ENCODE results near the gene BPIFB6.

Gene BPIFB6

DNA sequence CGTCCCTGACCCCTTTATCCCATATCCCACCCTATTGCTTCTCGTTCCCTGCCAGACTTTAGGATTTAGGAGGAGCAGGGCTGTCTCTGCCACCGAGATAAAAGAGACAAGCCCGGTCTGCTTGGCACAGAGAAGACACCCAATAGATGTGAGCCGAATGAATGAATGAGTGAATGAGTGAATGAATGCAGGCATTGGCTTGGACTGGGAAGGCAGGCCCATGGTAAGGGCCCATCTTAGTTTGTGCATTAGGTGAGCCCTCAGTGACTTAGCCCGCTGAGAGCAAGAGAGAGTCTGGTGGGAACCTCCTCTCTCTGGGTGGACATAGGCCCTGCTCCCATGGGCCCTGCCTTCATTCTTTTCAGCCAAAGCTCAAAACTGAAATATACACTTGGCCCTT lies 879 bp upstream of the BPIFB6 start:
- no peak overlapping the region for H3K4me3 Mint-ChIP-seq
- H3K36me3 Mint-ChIP-seq (ENCODE audit: low read depth): no peaks in the 10 kb centered on the region
- peaks cover 19% of the 10 kb centered on the region for H3K27me3 Mint-ChIP-seq (ENCODE audit: low read depth)
- no peaks in the 10 kb centered on the region for H3K4me1 Mint-ChIP-seq
- H3K9me3 Mint-ChIP-seq: peaks cover 5% of the 10 kb centered on the region
- TF ChIP-seq, protein P1, sequence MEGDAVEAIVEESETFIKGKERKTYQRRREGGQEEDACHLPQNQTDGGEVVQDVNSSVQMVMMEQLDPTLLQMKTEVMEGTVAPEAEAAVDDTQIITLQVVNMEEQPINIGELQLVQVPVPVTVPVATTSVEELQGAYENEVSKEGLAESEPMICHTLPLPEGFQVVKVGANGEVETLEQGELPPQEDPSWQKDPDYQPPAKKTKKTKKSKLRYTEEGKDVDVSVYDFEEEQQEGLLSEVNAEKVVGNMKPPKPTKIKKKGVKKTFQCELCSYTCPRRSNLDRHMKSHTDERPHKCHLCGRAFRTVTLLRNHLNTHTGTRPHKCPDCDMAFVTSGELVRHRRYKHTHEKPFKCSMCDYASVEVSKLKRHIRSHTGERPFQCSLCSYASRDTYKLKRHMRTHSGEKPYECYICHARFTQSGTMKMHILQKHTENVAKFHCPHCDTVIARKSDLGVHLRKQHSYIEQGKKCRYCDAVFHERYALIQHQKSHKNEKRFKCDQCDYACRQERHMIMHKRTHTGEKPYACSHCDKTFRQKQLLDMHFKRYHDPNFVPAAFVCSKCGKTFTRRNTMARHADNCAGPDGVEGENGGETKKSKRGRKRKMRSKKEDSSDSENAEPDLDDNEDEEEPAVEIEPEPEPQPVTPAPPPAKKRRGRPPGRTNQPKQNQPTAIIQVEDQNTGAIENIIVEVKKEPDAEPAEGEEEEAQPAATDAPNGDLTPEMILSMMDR (IDR thresholded peaks at IDR 0.05; ENCODE audit: unreplicated experiment in 3 of 3): no peak
- H3K27ac Mint-ChIP-seq: no peak overlapping the region

DNA sequence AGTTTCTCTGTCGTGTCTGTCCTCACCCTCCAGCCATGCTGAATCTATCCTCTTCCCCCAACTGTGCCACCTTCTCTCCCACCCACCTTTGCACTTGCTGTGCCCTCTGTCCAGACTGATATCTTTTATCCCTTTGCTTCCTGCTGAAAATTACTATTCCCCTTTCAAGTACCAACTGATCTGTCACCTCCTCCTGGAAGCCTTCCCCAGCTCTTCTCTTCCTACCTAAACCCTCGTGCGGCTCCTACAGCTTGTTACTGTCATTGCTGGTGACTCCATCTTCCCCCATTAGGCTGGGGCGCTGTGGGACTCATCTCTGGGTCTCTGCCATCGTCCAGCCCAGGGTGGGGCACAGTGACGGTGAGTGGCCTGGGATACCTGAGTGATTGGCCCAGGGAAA lies 1.1 kb downstream of the BPIFB6 start:
- H3K4me3 Mint-ChIP-seq: no peak overlapping the region
- H3K27ac Mint-ChIP-seq: no peak overlapping the region
- H3K9me3 Mint-ChIP-seq: peaks cover 5% of the 10 kb centered on the region
- no peaks in the 10 kb centered on the region for H3K36me3 Mint-ChIP-seq (ENCODE audit: low read depth)
- H3K27me3 Mint-ChIP-seq (ENCODE audit: low read depth): peaks cover 29% of the 10 kb centered on the region
- TF ChIP-seq, protein P1 (IDR thresholded peaks at IDR 0.05; ENCODE audit: unreplicated experiment in 3 of 3): no peak
- no peaks in the 10 kb centered on the region for H3K4me1 Mint-ChIP-seq

DNA sequence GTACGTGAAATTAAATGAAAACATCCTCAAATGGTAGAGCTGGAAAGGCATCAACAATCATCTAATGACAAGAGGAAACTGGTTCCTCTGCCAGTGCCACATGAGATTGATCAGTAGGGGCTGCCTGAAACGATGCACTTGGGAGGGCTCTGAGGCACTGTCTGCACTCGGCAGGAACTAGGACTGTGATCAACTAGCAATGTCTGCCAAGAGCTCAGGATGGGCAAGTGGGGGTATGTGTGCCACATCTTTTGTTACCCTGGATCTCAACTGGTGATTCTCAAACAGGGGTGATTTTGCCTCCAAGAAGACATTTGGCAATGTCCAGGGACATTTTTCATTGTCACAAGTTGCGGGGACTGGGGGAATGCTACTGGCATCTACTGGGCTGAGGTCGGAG lies 1.9 kb downstream of the BPIFB6 start:
- H3K4me1 Mint-ChIP-seq: no peaks in the 10 kb centered on the region
- no peaks in the 10 kb centered on the region for H3K36me3 Mint-ChIP-seq (ENCODE audit: low read depth)
- TF ChIP-seq, protein P1 (IDR thresholded peaks at IDR 0.05; ENCODE audit: unreplicated experiment in 3 of 3): no peak
- no peak overlapping the region for H3K27ac Mint-ChIP-seq
- H3K27me3 Mint-ChIP-seq (ENCODE audit: low read depth): peaks cover 37% of the 10 kb centered on the region
- no peak overlapping the region for H3K4me3 Mint-ChIP-seq
- peaks cover 5% of the 10 kb centered on the region for H3K9me3 Mint-ChIP-seq

DNA sequence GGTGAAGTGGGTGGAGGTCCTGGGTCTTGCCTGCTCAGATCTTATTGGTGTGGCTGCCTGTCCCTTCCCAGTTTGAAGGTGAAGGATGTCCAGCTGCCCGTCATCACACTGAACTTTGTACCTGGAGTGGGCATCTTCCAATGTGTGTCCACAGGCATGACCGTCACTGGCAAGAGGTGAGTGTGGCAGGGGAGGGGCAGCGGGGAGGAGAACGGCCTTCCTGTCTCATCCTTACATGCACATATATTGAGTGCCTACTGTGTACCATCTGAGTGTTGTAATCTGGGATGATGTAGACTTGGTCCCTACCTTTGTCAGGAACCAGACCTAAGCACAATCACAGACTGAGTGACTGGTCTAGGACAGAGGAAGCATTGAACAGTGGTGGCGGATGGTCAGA lies 2.7 kb downstream of the BPIFB6 start:
- peaks cover 45% of the 10 kb centered on the region for H3K27me3 Mint-ChIP-seq (ENCODE audit: low read depth)
- H3K36me3 Mint-ChIP-seq (ENCODE audit: low read depth): no peaks in the 10 kb centered on the region
- no peak overlapping the region for H3K4me3 Mint-ChIP-seq
- TF ChIP-seq, protein P1 (IDR thresholded peaks at IDR 0.05; ENCODE audit: unreplicated experiment in 3 of 3): no peak
- peaks cover 5% of the 10 kb centered on the region for H3K9me3 Mint-ChIP-seq
- no peaks in the 10 kb centered on the region for H3K4me1 Mint-ChIP-seq
- H3K27ac Mint-ChIP-seq: no peak overlapping the region

DNA sequence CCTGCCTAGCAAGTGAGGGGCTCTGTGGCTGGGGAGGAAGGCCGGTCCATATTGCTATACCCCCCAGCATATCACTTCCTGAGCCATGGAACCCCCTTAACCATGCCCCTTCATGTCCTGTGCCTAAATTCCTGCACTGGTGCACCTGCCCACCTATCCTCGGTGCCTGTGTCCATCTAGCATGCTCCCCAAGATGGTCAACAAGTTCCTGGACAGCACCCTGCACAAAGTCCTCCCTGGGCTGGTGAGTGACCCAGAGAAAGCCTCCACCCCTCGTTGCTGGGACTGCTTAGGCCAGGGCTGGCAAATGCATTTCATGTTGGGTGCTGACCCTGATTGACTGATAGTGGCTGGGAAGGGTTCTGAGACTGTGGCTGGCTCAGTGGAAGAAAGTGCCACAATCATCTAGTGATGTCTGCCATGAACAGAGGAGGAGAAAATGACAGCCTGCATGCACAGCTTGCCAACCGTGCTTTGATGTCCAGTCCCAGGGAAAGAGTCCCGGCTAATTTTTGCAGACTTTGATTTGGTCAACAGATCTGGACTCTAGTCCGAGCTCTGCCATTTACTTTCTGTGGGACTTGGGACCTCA lies 3.5 kb downstream of the BPIFB6 start:
- TF ChIP-seq, protein P1 (IDR thresholded peaks at IDR 0.05; ENCODE audit: unreplicated experiment in 3 of 3): no peak
- H3K36me3 Mint-ChIP-seq (ENCODE audit: low read depth): no peaks in the 10 kb centered on the region
- H3K27me3 Mint-ChIP-seq (ENCODE audit: low read depth): peaks cover 52% of the 10 kb centered on the region
- H3K4me1 Mint-ChIP-seq: no peaks in the 10 kb centered on the region
- H3K9me3 Mint-ChIP-seq: peaks cover 5% of the 10 kb centered on the region
- H3K4me3 Mint-ChIP-seq: no peak overlapping the region
- no peak overlapping the region for H3K27ac Mint-ChIP-seq

DNA sequence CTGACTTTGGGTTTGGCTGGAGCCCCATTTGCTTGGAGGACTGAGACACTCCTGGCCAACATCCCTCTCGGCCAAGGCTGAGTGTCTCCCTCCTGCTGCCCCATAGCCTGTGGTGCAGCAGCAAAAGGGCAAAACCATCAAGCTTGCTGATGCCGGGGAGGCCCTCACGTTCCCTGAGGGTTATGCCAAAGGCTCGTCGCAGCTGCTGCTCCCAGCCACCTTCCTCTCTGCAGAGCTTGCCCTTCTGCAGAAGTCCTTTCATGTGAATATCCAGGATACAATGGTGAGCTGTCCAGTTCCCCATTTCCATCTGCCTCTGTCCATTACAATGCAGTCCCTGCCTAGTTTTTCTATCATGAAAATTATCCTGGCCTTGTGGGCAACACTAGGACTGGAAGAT lies 6.0 kb downstream of the BPIFB6 start:
- Mint-ChIP-seq H3K9me3 (peaks cover 5% of the 10 kb centered on the region), H3K4me1 (no peaks in the 10 kb centered on the region), H3K27ac (no peak overlapping the region), H3K36me3 (ENCODE audit: low read depth) (no peaks in the 10 kb centered on the region), H3K27me3 (ENCODE audit: low read depth) (peaks cover 63% of the 10 kb centered on the region), H3K4me3 (no peak overlapping the region)
- TF ChIP-seq, protein P1 (IDR thresholded peaks at IDR 0.05; ENCODE audit: unreplicated experiment in 3 of 3): no peak
